ENCODE measurements around the gene INPP5B.
A peak's percentile ranks its signal among the peaks of the same experiment; 100 is the strongest.

The INPP5B gene

DNA sequence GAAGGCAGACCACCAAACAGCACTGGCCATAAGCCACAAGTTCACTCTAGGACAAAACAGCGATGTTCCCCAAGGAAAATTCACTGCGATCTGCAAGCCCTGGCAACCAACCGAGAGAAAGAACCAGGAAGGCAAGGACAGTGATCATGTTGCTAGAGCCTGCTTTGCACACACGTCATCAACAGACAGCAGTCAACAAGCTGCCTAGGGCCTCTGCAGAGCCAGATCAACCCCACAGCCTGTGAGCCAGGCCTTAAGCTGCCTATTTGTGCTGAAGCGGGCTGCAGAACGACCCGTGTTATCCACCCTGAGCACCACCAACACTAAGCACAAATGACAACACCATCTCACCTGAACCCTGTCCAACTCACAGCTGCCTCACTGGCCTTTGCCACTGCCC lies 132.6 kb downstream of the INPP5B start:
- DNase-seq (ENCODE audit: low spot score in 2 of 2) = no peak
- Histone ChIP-seq H3K9me3 (no peaks in the 10 kb centered on the region), H3K36me3 (replicated peaks) (peaks cover 26% of the 10 kb centered on the region), H3K4me3 (no peak overlapping the region), H3K4me1 (peaks cover 1% of the 10 kb centered on the region), H3K27me3 (ENCODE audit: low read depth) (no peaks in the 10 kb centered on the region)
- in situ Hi-C loops (cut with MboI; ENCODE audit: low sequenced_read_pairs) = no loop called here

DNA sequence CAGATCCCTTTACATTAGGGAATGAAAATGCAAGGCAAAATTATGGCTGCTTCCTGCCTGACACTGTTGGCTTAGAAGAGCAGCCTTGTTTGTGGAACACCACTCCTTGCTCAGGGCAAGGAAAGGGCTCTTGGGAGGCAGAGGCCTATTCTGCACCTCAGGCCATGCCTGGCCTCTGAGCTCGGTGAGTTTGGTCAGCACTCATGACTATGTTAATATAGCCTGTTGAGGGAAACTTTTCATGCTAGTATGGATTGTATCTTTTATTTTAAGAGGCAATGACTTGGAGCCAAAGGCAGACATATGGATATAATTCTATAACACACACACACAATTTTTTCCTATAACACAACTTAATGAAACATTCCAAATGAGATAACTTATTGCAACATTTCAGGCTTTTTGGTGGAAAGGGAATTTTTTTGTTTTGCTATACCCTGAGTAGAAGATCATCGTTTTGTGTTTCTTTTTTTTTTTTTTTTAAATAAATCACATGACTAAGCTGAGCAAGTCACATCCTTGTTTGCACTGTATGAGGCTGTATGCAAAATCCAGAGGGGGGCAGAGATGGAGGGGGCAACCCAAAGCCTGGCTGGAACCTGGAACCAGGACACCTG lies 133.2 kb downstream of the INPP5B start:
- no peaks in the 10 kb centered on the region for H3K9me3 ChIP-seq
- H3K4me1 ChIP-seq = peaks cover 5% of the 10 kb centered on the region
- peaks cover 26% of the 10 kb centered on the region for H3K36me3 ChIP-seq (replicated peaks)
- no peak overlapping the region for H3K4me3 ChIP-seq
- H3K27me3 ChIP-seq (ENCODE audit: low read depth) = no peaks in the 10 kb centered on the region
- in situ Hi-C loops (cut with MboI; ENCODE audit: low sequenced_read_pairs) = no loop called here
- DNase-seq (ENCODE audit: low spot score in 2 of 2) = no peak

- Histone ChIP-seq H3K4me3 (no peak overlapping the region), H3K36me3 (replicated peaks) (peaks cover 20% of the 10 kb centered on the region), H3K27me3 (ENCODE audit: low read depth) (no peaks in the 10 kb centered on the region), H3K4me1 (peaks cover 11% of the 10 kb centered on the region), H3K9me3 (no peaks in the 10 kb centered on the region)
- in situ Hi-C loops (cut with MboI; ENCODE audit: low sequenced_read_pairs) = no loop called here
- peak; percentile 79 to 85 for DNase-seq (ENCODE audit: low spot score in 2 of 2)
Observed at GRCh38 chr1:37811027-37811655, 135.7 kb downstream of the INPP5B start.

Data from HAP-1 (cell line).